Fibroblast of lung (primary cell): Measurements from ENCODE around the gene GALNT12. TPM values are rescaled to one million over a fixed set of nuclear protein-coding genes. Genes with fewer than 3 reads are reported as not detected.

Experiments used
- DNase-seq, 2 donors: peaks; one replicate each; pipeline versions ENCODE4 v3.0.0 to v3.0.0-alpha.2; 2010; ENCODE audit warnings: low read depth in 2 of 2
- H2AFZ ChIP-seq: 2 replicates; pipeline ENCODE4 v1.5.1; 2012; ENCODE audit warnings: low read length, control low read depth, inconsistent platforms
- H3K27ac ChIP-seq: 2 replicates; pipeline ENCODE4 v1.5.1; 2011; ENCODE audit warnings: low read length, control low read depth; ENCODE audit not compliant: insufficient read depth
- H3K27me3 ChIP-seq: 2 replicates; pipeline ENCODE4 v1.5.1; 2011; ENCODE audit warnings: mild to moderate bottlenecking, low read length; ENCODE audit not compliant: control insufficient read depth, insufficient read depth
- H3K36me3 ChIP-seq: 2 replicates; pipeline ENCODE4 v1.5.1; 2011; ENCODE audit warnings: low read length; ENCODE audit not compliant: control insufficient read depth, insufficient read depth
- H3K4me1 ChIP-seq: 2 replicates; pipeline ENCODE4 v1.5.1; 2011; ENCODE audit warnings: low read length; ENCODE audit not compliant: control insufficient read depth, insufficient read depth; ENCODE audit errors: extremely low read depth
- H3K4me2 ChIP-seq: 2 replicates; pipeline ENCODE4 v1.5.1; 2011; ENCODE audit warnings: low read length, control low read depth; ENCODE audit not compliant: insufficient read depth; ENCODE audit errors: extremely low read depth
- H3K4me3 ChIP-seq, 4 experiments: fragments of 200-600 bp in 1 of 4; sonication (generic) in 1 of 4; replicated peaks in 1 of 4; 2 replicates each; pipeline ENCODE4 v1.5.1; 2011 to 2016; ENCODE audit warnings: low read length in 4 of 4, low read depth in 3 of 4, mild to moderate bottlenecking in 3 of 4, control low read depth in 2 of 4, inconsistent platforms in 1 of 4, mixed read lengths in 1 of 4; ENCODE audit not compliant: insufficient read depth in 1 of 4; ENCODE audit errors: control extremely low read depth in 1 of 4
- H3K79me2 ChIP-seq: 2 replicates; pipeline ENCODE4 v1.5.1; 2012; ENCODE audit warnings: mild to moderate bottlenecking, low read length, inconsistent platforms; ENCODE audit not compliant: control insufficient read depth, insufficient read depth
- H3K9ac ChIP-seq: 2 replicates; pipeline ENCODE4 v1.5.1; 2011; ENCODE audit warnings: mild to moderate bottlenecking, low read length, control low read depth; ENCODE audit not compliant: insufficient read depth
- H3K9me3 ChIP-seq: 2 replicates; pipeline ENCODE4 v1.5.1; 2012; ENCODE audit warnings: low read depth, low read length; ENCODE audit not compliant: control insufficient read depth, insufficient read depth
- H4K20me1 ChIP-seq: 2 replicates; pipeline ENCODE4 v1.5.1; 2011; ENCODE audit warnings: low read length; ENCODE audit not compliant: control insufficient read depth, insufficient read depth; ENCODE audit errors: extremely low read depth
- CTCF ChIP-seq, 2 donors: IDR thresholded peaks in 1 of 2; conservative IDR thresholded peaks in 1 of 2; 1 replicate in 1 of 2; 2 replicates in 1 of 2; pipeline ENCODE4 v1.5.1; 2011 to 2012; ENCODE audit warnings: low read length in 2 of 2, control low read depth in 1 of 2, inconsistent platforms in 1 of 2, low read depth in 1 of 2, mild to moderate bottlenecking in 1 of 2
- EZH2 ChIP-seq: IDR thresholded peaks from 2 replicates; pipeline ENCODE4 v1.5.1; 2012; ENCODE audit warnings: low read length, control low read depth, mild to moderate bottlenecking; ENCODE audit errors: missing control alignments
- polyA plus RNA-seq, 2 donors: library from polyadenylated mRNA; depleted of rRNA in 1 of 2; stranded (reverse) in 1 of 2; unstranded in 1 of 2; fragments of >200 nt; gene quantifications; 2 replicates each; pipeline ENCODE4 v1.2.1, GENCODE V29; 2011 to 2012; ENCODE audit warnings: missing spikeins in 1 of 2
- total RNA-seq: library from RNA; depleted of rRNA; stranded (reverse); fragments of >200 nt; gene quantifications from 2 replicates; pipeline ENCODE4 v1.2.1, GENCODE V29; 2014

Gene GALNT12
- total and polyA plus RNA-seq, 2 donors (not counting 1 experiment from before 2014, with no cell fraction given), result 9.4 to 18.2 TPM

- TF ChIP-seq EZH2 (no peak), CTCF (conservative IDR thresholded peaks at IDR 0.05 in 1 of 2, IDR thresholded peaks at IDR 0.05 in 1 of 2; ENCODE audit: low read depth in 1 of 2, low read length in 2 of 2) (no peak)
These were observed 22.3 kb downstream of the GALNT12 start for GRCh38 chr9:98829766-98830165.

GRCh38 chr9:98830554-98830953 lies 23.1 kb downstream of the GALNT12 start:
- Histone ChIP-seq H2AFZ (no peak overlapping the region), H3K27ac (no peak overlapping the region), H3K9me3 (no peaks in the 10 kb centered on the region), H3K27me3 (no peaks in the 10 kb centered on the region), H4K20me1 (no peaks in the 10 kb centered on the region), H3K4me1 (no peaks in the 10 kb centered on the region), H3K36me3 (no peaks in the 10 kb centered on the region), H3K9ac (no peak overlapping the region), H3K4me3 (no peak overlapping the region), H3K79me2 (no peaks in the 10 kb centered on the region), H3K4me2 (no peak overlapping the region)
- TF ChIP-seq EZH2, result no peak
- DNase-seq, result no peak

More at GRCh38 chr9:98829766-98830165, 22.3 kb downstream of the GALNT12 start:
- H3K9ac ChIP-seq, result no peak overlapping the region
- H3K36me3 ChIP-seq, result no peaks in the 10 kb centered on the region
- no peaks in the 10 kb centered on the region for H4K20me1 ChIP-seq
- H2AFZ ChIP-seq, result no peak overlapping the region
- no peak overlapping the region for H3K4me2 ChIP-seq
- H3K9me3 ChIP-seq, result no peaks in the 10 kb centered on the region
- no peak for DNase-seq
- no peaks in the 10 kb centered on the region for H3K27me3 ChIP-seq
- no peak overlapping the region for H3K4me3 ChIP-seq
- no peaks in the 10 kb centered on the region for H3K4me1 ChIP-seq
- no peak overlapping the region for H3K27ac ChIP-seq
- H3K79me2 ChIP-seq, result no peaks in the 10 kb centered on the region

- no peak overlapping the region for H3K4me2 ChIP-seq
- no peak overlapping the region for H3K27ac ChIP-seq
- no peak overlapping the region for H2AFZ ChIP-seq
- TF ChIP-seq CTCF (conservative IDR thresholded peaks at IDR 0.05 in 1 of 2, IDR thresholded peaks at IDR 0.05 in 1 of 2; ENCODE audit: low read depth in 1 of 2, low read length in 2 of 2) (no peak), EZH2 (no peak)
- H3K9ac ChIP-seq, result no peak overlapping the region
- H3K36me3 ChIP-seq, result no peaks in the 10 kb centered on the region
- no peaks in the 10 kb centered on the region for H4K20me1 ChIP-seq
- no peak for DNase-seq
- no peaks in the 10 kb centered on the region for H3K27me3 ChIP-seq
- no peaks in the 10 kb centered on the region for H3K9me3 ChIP-seq
- no peaks in the 10 kb centered on the region for H3K79me2 ChIP-seq
- H3K4me1 ChIP-seq, result no peaks in the 10 kb centered on the region
- H3K4me3 ChIP-seq, result no peak overlapping the region
These were observed 24.2 kb downstream of the GALNT12 start for GRCh38 chr9:98831696-98832095.
